Mucosa of descending colon (tissue), 3 donors: ENCODE results near the gene CRLF1. TPM values are rescaled to one million over a fixed set of nuclear protein-coding genes. Genes with fewer than 3 reads are reported as not detected.
"Not testable (repeated sequence)": the region's sequence is repeated elsewhere in the genome, so short reads cannot be mapped to it uniquely, and the experiment has no call there.

ENCODE experiments used
- ATAC-seq: fragments of 200-7000 bp; cut with Tn5 transposase; one replicate; pipeline ENCODE4 v1.9.1; 2020; ENCODE audit warnings: mild to moderate bottlenecking, moderate library complexity
- DNase-seq, 3 donors: peaks; one replicate each; pipeline ENCODE4 v3.0.0-alpha.2; 2020
- H3K36me3 ChIP-seq: fragments of 200-600 bp; one replicate; pipeline ENCODE4 v1.8.0; 2021; ENCODE audit warnings: low read depth, mild to moderate bottlenecking
- H3K4me1 ChIP-seq: fragments of 200-600 bp; one replicate; pipeline ENCODE4 v1.8.0; 2021; ENCODE audit warnings: low read depth, mild to moderate bottlenecking
- H3K4me3 ChIP-seq: fragments of 200-600 bp; one replicate; pipeline ENCODE4 v1.8.0; 2021; ENCODE audit warnings: mild to moderate bottlenecking
- H3K9me3 ChIP-seq: fragments of 200-600 bp; one replicate; pipeline ENCODE4 v1.8.0; 2021; ENCODE audit warnings: mild to moderate bottlenecking
- intact Hi-C, 2 donors: fragments of 100-400 bp; cut with DNase I in 1 of 2; cut with micrococcal nuclease in 1 of 2; formaldehyde crosslinking; loops; one replicate each; pipeline versions ENCODE4 v1.11.0 to v1.11.1; 2022; cut with DNase I, micrococcal nuclease
- total RNA-seq, 3 donors: library from RNA; stranded (reverse); fragmentation: NEBNext Ultra II Directional in 2 of 3; extraction: Animal tissue kit (Norgen Biotek cat#: 25700) in 2 of 3; gene quantifications; one replicate each; pipeline versions ENCODE4 v1.2.1 to v1.2.4, GENCODE V29; 2021 to 2023
- TF ChIP-seq, protein P1 (sequence below): fragments of 200-600 bp; IDR thresholded peaks from one replicate; pipeline ENCODE4 v1.8.0; 2022; ENCODE audit warnings: antibody characterized with exemption, mild to moderate bottlenecking
- donor health status: DM: no; HTN: no; CAD: no; lungs with moderate emphysema.
- donor health status: DM: no; HTN: no; CAD: no.
- donor health status: DM: no; HTN: yes; CAD: no.

The CRLF1 gene
- total RNA-seq, 3 donors from 2014 or later = 1.3 to 7.0 (median 6.6) TPM

DNA sequence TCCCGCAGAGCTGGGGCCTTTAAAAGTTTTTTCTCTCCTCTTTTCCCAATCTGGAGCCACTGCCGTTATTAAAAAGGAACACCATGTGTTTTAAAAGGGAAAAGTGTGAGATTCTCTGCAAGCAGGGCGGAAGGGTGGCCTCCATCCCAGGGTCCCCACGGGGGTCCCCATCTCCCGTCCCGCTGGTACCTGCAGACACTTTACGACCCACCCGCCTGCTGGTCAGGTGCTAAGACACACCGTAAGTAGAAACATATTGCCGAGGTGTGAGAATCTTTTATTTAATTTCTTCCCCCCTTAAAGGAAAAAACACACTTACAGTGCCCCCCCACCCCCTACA, 1.8 kb downstream of the CRLF1 start:
- DNase-seq (peak in 1 of 3 donors; percentile 19), ATAC-seq (no peak)
- H3K36me3 ChIP-seq = no peaks in the 10 kb centered on the region
- no peak overlapping the region for H3K4me3 ChIP-seq
- peaks cover 10% of the 10 kb centered on the region for H3K4me1 ChIP-seq
- no peaks in the 10 kb centered on the region for H3K9me3 ChIP-seq
- intact Hi-C loops = no loop called here
- TF ChIP-seq, protein P1, sequence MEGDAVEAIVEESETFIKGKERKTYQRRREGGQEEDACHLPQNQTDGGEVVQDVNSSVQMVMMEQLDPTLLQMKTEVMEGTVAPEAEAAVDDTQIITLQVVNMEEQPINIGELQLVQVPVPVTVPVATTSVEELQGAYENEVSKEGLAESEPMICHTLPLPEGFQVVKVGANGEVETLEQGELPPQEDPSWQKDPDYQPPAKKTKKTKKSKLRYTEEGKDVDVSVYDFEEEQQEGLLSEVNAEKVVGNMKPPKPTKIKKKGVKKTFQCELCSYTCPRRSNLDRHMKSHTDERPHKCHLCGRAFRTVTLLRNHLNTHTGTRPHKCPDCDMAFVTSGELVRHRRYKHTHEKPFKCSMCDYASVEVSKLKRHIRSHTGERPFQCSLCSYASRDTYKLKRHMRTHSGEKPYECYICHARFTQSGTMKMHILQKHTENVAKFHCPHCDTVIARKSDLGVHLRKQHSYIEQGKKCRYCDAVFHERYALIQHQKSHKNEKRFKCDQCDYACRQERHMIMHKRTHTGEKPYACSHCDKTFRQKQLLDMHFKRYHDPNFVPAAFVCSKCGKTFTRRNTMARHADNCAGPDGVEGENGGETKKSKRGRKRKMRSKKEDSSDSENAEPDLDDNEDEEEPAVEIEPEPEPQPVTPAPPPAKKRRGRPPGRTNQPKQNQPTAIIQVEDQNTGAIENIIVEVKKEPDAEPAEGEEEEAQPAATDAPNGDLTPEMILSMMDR = no peak

DNA sequence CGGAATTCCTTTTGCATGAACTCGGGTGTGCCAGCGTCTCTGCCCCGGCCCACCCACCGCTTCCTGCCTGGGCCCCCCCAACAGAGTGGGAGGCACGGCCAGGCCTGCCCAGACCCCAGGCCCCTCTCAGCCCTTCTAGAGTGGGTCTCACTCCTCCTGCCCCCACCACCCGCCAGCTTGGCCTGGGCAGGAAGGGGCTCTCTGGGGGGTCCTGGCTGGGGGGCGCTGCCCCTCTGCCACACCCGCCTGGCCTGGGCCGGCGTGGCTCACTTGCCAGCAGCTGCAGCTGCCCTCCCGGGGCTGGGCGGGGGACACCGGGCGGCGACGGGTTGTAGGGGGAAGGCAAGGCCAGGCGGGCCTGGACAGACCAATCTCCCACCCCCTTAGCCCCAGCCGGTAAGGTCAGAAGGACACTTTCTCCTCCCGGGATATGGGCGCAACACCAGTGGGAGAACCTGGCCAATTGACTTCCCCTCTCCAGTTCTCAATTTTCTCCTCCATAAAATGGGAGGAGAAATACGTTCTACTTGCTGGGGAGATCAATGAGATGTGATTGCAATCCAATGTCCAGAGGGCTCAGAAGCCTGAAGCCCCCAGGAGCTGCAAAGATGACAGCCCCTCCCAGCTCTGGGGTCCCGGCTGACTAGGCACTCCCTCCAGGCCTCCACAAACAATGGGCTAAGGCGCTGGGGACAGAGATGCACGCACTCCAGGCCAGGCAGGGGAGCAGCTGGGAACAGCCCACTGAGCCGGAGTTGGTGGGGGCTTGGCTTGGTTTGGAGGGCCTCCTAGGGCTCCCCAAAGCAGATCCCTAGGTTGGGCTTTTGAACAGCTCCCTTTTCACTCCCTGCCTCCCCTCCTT, 2.4 kb downstream of the CRLF1 start:
- Histone ChIP-seq H3K4me3 (no peak overlapping the region), H3K36me3 (no peaks in the 10 kb centered on the region), H3K4me1 (peaks cover 10% of the 10 kb centered on the region), H3K9me3 (no peaks in the 10 kb centered on the region)
- peak in 1 of 3 donors; percentile 23 for DNase-seq
- intact Hi-C loops = no loop called here
- no peak for ATAC-seq
- TF ChIP-seq, protein P1 = no peak

DNA sequence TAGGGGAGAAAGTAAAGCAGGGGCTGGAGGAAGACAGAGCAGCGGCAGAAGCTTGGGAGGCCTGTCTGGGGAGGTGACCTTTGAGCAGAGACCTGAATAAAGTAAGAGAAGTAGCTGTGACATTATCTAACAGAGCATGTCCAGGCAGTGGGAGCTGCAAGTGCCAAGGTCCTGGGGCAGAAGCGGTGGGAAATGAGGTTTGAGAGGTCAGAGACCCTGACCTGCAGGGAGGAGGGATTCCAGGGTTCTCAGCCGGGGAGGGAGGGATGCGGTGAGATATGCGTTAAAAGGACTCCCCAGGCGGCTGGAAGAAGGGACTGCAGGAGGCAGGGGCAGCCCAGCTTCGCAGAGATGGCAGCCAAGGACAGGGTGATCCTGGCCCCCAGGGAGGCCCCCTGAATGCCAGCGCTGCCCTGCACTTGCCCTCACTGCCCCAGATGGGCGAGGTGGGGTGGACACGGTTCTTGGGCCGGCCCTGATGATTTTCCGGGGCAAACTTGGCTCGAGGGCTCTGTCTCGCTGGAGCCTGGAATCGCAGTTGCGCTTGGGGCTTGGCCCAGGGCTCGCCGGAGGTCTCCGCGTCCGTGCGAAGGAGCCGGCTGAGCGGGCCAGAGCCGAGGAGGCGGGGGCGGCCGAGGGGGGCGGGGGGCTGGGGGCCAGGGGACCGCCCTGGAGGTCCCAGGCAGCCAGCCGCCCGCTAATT, 3.2 kb downstream of the CRLF1 start:
- peaks cover 10% of the 10 kb centered on the region for H3K4me1 ChIP-seq
- no peaks in the 10 kb centered on the region for H3K9me3 ChIP-seq
- intact Hi-C loops = no loop called here
- TF ChIP-seq, protein P1 = no peak
- no peaks in the 10 kb centered on the region for H3K36me3 ChIP-seq
- ATAC-seq (peak; percentile 44), DNase-seq (peak in 2 of 3 donors; percentile 7 to 29)
- H3K4me3 ChIP-seq = no peak overlapping the region

DNA sequence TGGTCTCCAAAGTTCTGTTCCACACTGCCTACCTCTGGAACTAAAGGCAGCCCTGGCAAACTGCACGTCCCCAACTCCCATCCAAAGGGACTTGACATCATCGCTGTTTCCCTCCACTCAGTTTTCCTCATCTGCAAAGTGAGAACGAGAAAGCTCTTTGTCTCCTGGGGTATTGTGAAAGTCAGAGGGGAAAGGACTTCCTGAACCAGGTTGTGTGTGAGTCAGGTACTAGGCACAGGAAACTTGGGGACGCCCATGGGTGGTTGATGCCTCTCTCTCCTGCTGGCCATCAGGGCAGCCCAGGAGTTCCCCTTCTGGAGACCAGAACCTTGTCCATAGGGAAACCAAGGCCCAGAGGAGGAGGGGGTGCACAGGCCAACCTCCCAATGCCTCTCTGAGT, 4.7 kb downstream of the CRLF1 start:
- ATAC-seq = no peak
- Histone ChIP-seq H3K4me1 (peaks cover 5% of the 10 kb centered on the region), H3K36me3 (no peaks in the 10 kb centered on the region), H3K9me3 (no peaks in the 10 kb centered on the region), H3K4me3 (no peak overlapping the region)
- DNase-seq = no peak
- TF ChIP-seq, protein P1 = no peak
- intact Hi-C loops = no loop called here

DNA sequence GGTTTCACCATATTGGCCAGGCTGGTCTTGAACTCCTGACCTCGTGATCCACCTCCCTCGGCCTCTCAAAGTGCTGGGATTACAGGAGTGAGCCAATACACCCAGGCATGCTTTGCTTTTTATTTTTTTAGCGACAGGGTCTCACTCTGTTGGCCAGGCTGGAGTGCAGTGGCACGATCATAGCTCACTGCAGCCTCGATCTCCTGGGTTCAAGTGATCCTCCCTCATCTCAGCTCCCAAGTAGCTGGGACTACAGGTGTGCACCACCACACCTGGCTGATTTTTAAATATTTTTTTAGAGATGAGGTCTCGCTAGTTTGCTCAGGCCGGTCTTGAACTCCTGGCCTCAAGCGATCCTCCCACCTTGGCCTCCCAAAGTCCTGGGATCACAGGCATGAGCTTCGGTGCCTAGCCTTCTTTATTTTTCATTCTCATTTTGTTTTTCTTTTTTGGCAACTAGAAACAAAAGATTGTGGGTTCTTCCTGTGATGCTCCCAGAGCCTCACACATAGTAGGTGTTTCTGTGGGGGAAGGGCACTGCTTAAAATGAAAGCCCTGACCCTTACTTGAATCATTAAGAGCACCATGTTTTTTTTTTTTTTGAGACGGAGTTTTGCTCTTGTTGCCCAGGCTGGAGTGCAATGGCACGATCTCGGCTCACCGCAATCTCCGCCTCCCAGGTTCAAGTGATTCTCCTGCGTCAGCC, 5.8 kb downstream of the CRLF1 start:
- H3K4me3 ChIP-seq, ATAC-seq, H3K4me1 ChIP-seq, H3K36me3 ChIP-seq, intact Hi-C loops, H3K9me3 ChIP-seq: not testable (repeated sequence)
- peak in 1 of 3 donors; percentile 4 for DNase-seq
